SK-N-MC (cell line): ENCODE data around the gene SGMS1.
"Not testable (repeated sequence)": the region's sequence is repeated elsewhere in the genome, so short reads cannot be mapped to it uniquely, and the experiment has no call there.

ENCODE experiments used
- DNase-seq: peaks from one replicate; pipeline ENCODE4 v3.0.0-alpha.2; 2011; ENCODE audit warnings: low read depth, low spot score
- H3K27ac ChIP-seq: fragments of 200-600 bp; sonication (generic); 2 replicates; pipeline ENCODE4 v1.5.1; 2016; ENCODE audit warnings: mixed run types
- H3K36me3 ChIP-seq: fragments of 200-600 bp; sonication (generic); 2 replicates; pipeline ENCODE4 v1.6.1; 2017; ENCODE audit warnings: antibody characterized with exemption, low read length, mixed read lengths; ENCODE audit not compliant: insufficient read depth
- H3K4me3 ChIP-seq: fragments of 200-600 bp; sonication (generic); 2 replicates; pipeline ENCODE4 v1.5.1; 2016
- H3K9ac ChIP-seq: fragments of 200-600 bp; sonication (generic); 2 replicates; pipeline ENCODE4 v1.8.0; 2017; ENCODE audit warnings: mixed run types, mixed read lengths; ENCODE audit not compliant: insufficient read length
- H3K9me3 ChIP-seq: fragments of 200-600 bp; sonication (generic); 2 replicates; pipeline ENCODE4 v1.6.1; 2017; ENCODE audit warnings: low read depth, mild to moderate bottlenecking, antibody characterized with exemption, low read length, moderate library complexity, mixed read lengths
- EZH2 ChIP-seq: fragments of 200-600 bp; sonication (generic); IDR thresholded peaks from one replicate; pipeline ENCODE4 v1.6.1; 2017; ENCODE audit warnings: antibody characterized with exemption
- FOXP2 ChIP-seq: optimal IDR thresholded peaks from 2 replicates; pipeline ENCODE3; 2011; ENCODE audit warnings: mild to moderate bottlenecking, moderate library complexity; ENCODE audit not compliant: insufficient read depth; ENCODE audit errors: extremely low read length, control extremely low read depth
- POLR2AphosphoS5 ChIP-seq: IDR thresholded peaks from 2 replicates; pipeline ENCODE4 v1.6.1; 2012; ENCODE audit warnings: mild to moderate bottlenecking, low read depth, low read length, borderline replicate concordance

SGMS1 gene

GRCh38 chr10:50360077-50360850, 263.5 kb downstream of the SGMS1 start:
- H3K4me3 ChIP-seq = no peak overlapping the region
- no peak for TF ChIP-seq POLR2AphosphoS5
- TF ChIP-seq FOXP2 = no peak
- TF ChIP-seq EZH2 = no peak
- no peaks in the 10 kb centered on the region for H3K9me3 ChIP-seq
- DNase-seq = no peak
- H3K36me3 ChIP-seq = no peaks in the 10 kb centered on the region
- no peak overlapping the region for H3K9ac ChIP-seq
- H3K27ac ChIP-seq = no peak overlapping the region

GRCh38 chr10:50358925-50359687, 264.6 kb downstream of the SGMS1 start:
- Histone ChIP-seq H3K4me3 (no peak overlapping the region), H3K9ac (no peak overlapping the region), H3K9me3 (no peaks in the 10 kb centered on the region), H3K27ac (no peak overlapping the region), H3K36me3 (no peaks in the 10 kb centered on the region)
- TF ChIP-seq FOXP2 (no peak), POLR2AphosphoS5 (no peak), EZH2 (no peak)
- DNase-seq = no peak

GRCh38 chr10:50358411-50358810, 265.3 kb downstream of the SGMS1 start:
- no peak for DNase-seq
- no peak overlapping the region for H3K27ac ChIP-seq

GRCh38 chr10:50356481-50356832, 267.3 kb downstream of the SGMS1 start:
- not testable (repeated sequence) for H3K36me3 ChIP-seq, H3K27ac ChIP-seq, H3K4me3 ChIP-seq, H3K9ac ChIP-seq, H3K9me3 ChIP-seq, DNase-seq

More at GRCh38 chr10:50358411-50358810, 265.3 kb downstream of the SGMS1 start:
- Histone ChIP-seq H3K36me3 (no peaks in the 10 kb centered on the region), H3K9ac (no peak overlapping the region), H3K9me3 (no peaks in the 10 kb centered on the region), H3K4me3 (no peak overlapping the region)
- TF ChIP-seq FOXP2 (no peak), EZH2 (no peak), POLR2AphosphoS5 (no peak)

GRCh38 chr10:50355693-50356480, 267.9 kb downstream of the SGMS1 start:
- not testable (repeated sequence) for H3K4me3 ChIP-seq, DNase-seq, H3K9ac ChIP-seq, H3K9me3 ChIP-seq, H3K36me3 ChIP-seq, H3K27ac ChIP-seq

- no peaks in the 10 kb centered on the region for H3K36me3 ChIP-seq
- no peaks in the 10 kb centered on the region for H3K9me3 ChIP-seq
- no peak overlapping the region for H3K9ac ChIP-seq
- H3K27ac ChIP-seq = no peak overlapping the region
- H3K4me3 ChIP-seq = no peak overlapping the region
- no peak for DNase-seq
- TF ChIP-seq FOXP2 (no peak), EZH2 (no peak), POLR2AphosphoS5 (no peak)
These were observed 272.1 kb downstream of the SGMS1 start for GRCh38 chr10:50351483-50352146.

- no peaks in the 10 kb centered on the region for H3K36me3 ChIP-seq
- no peak for DNase-seq
- no peaks in the 10 kb centered on the region for H3K9me3 ChIP-seq
- no peak overlapping the region for H3K9ac ChIP-seq
- no peak overlapping the region for H3K4me3 ChIP-seq
- H3K27ac ChIP-seq = no peak overlapping the region
- TF ChIP-seq POLR2AphosphoS5 = no peak
- no peak for TF ChIP-seq FOXP2
- no peak for TF ChIP-seq EZH2
These were observed 273.4 kb downstream of the SGMS1 start for GRCh38 chr10:50350366-50350765.

- DNase-seq = no peak
- Histone ChIP-seq H3K4me3 (no peak overlapping the region), H3K9me3 (no peaks in the 10 kb centered on the region), H3K27ac (no peak overlapping the region), H3K9ac (no peak overlapping the region), H3K36me3 (no peaks in the 10 kb centered on the region)
- TF ChIP-seq FOXP2 = no peak
- TF ChIP-seq EZH2 = no peak
- TF ChIP-seq POLR2AphosphoS5 = no peak
These were observed 274.2 kb downstream of the SGMS1 start for GRCh38 chr10:50349554-50349953.
